Esophagus muscularis mucosa (tissue), 4 donors: ENCODE measurements around the gene B4GALT1. TPM values are rescaled to one million over a fixed set of nuclear protein-coding genes. Genes with fewer than 3 reads are reported as not detected.

Source experiments
- DNase-seq: peaks from one replicate; pipeline ENCODE4 v3.0.0-alpha.2; 2017; ENCODE audit errors: extremely low spot score
- H3K27ac ChIP-seq, 4 donors: fragments of 200-600 bp; sonication (generic); replicated peaks in 1 of 4; 1 replicate in 3 of 4; 2 replicates in 1 of 4; pipeline ENCODE4 v1.5.1; 2016 to 2019; ENCODE audit warnings: mild to moderate bottlenecking in 1 of 4
- H3K27me3 ChIP-seq, 4 donors: fragments of 200-600 bp; sonication (generic); one replicate each; pipeline versions ENCODE4 v1.5.1 to v1.6.0; 2016 to 2019
- H3K36me3 ChIP-seq, 4 donors: fragments of 200-600 bp; sonication (generic); one replicate each; pipeline ENCODE4 v1.5.1; 2016 to 2019
- H3K4me1 ChIP-seq, 4 donors: fragments of 200-600 bp; sonication (generic); one replicate each; pipeline ENCODE4 v1.5.1; 2016 to 2019
- H3K4me3 ChIP-seq, 4 donors: fragments of 200-600 bp; sonication (generic); 1 replicate in 2 of 4; 2 replicates in 2 of 4; pipeline ENCODE4 v1.5.1; 2016 to 2019; ENCODE audit warnings: mild to moderate bottlenecking in 4 of 4, moderate library complexity in 1 of 4
- H3K9me3 ChIP-seq, 4 donors: fragments of 200-600 bp; sonication (generic); 1 replicate in 3 of 4; 2 replicates in 1 of 4; pipeline ENCODE4 v1.5.1; 2016 to 2019
- EP300 ChIP-seq: sonication (generic); formaldehyde crosslinking; IDR thresholded peaks from one replicate; pipeline ENCODE4 v1.6.1; 2017; ENCODE audit warnings: antibody characterized with exemption
- POLR2A ChIP-seq: fragments of 450-650 bp; IDR thresholded peaks from one replicate; pipeline ENCODE4 v1.6.1; 2017; ENCODE audit warnings: antibody characterized with exemption, moderate library complexity, mild to moderate bottlenecking, low read depth
- POLR2AphosphoS5 ChIP-seq, 2 donors: sonication (generic); formaldehyde crosslinking; IDR thresholded peaks; one replicate each; pipeline ENCODE4 v1.6.1; 2017; ENCODE audit warnings: antibody characterized with exemption in 2 of 2
- WGBS: methylation state at CpG from one replicate; pipeline ENCODE4 v1.1.5; 2018; 5-methylcytosine and 5-hydroxymethylcytosine counted together
- intact Hi-C: fragments of 100-400 bp; cut with DNase I; formaldehyde crosslinking; loops from one replicate; pipeline ENCODE4 v1.15.1; 2023
- total RNA-seq, 4 donors: library from RNA; depleted of rRNA; stranded (reverse); fragments of >200 nt; gene quantifications; one replicate each; pipeline versions ENCODE4 v1.1.0 to v1.2.1, GENCODE V29; 2016
- TF ChIP-seq, protein P1 (sequence below), 3 experiments: fragments of 200-600 bp in 2 of 3; fragments of 450-650 bp in 1 of 3; sonication (generic) in 2 of 3; IDR thresholded peaks; one replicate each; pipeline ENCODE4 v1.5.1; 2017 to 2019; ENCODE audit warnings: antibody characterized with exemption in 3 of 3, mild to moderate bottlenecking in 2 of 3, moderate library complexity in 1 of 3

The B4GALT1 gene
- total RNA-seq, 4 donors from 2014 or later, result 24.5 to 39.6 (median 37.8) TPM

DNA sequence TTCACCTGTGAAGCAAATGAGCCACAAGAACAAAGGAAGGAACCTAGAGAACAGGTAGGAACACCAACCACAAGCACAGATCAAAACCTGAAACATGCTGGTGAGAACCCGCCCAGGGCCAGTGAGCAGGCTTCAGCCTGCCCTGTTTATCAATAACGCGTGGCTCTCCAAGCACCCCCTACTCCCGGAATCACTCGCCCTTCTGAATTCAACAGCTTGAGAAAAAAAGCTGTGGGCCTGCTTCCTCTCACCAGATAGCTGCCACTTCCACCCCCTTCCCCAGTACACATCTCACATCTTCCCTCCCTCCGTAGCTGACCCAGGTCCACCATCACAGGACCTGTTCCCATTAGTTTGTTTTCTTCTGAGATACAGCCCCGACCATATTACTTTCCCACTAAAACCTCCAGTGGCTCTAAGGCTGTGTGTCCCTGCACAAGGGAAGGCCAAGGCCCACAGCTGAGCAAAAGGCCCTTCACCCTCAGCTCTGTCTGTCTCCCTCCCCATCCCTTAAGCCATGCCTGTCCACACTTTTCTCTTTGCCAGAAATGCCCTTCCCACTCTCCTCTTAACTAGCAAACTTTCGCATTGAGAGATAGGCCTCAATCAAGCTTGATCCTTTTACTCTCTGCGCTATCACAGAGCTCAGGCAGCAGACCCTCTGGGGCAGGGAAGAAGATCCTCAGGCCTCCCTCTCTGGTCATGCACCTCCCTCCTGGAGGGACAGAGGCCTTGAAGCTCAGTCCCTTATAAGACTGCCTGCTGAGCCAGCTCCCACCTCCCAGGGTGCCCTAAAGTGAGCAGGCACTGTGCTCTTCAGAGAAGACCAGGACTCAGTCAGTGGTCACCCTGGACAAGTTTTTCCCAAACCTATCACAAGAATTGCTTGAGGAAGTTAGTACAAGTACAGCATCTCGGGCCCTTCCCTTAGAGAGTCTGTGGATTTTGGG lies 30.1 kb downstream of the B4GALT1 start:
- no peak for DNase-seq
- H3K36me3 ChIP-seq, result peaks cover 12 to 32% (median 28%) of the 10 kb centered on the region in 4 donors
- no peaks in the 10 kb centered on the region for H3K9me3 ChIP-seq
- peaks cover 83 to 91% (median 88%) of the 10 kb centered on the region in 4 donors for H3K4me1 ChIP-seq
- no peaks in the 10 kb centered on the region for H3K27me3 ChIP-seq
- H3K4me3 ChIP-seq, result no peak overlapping the region
- WGBS, result 92% methylated on average over 10 of the region's 10 CpGs
- no peak overlapping the region for H3K27ac ChIP-seq
- TF ChIP-seq, protein P1, sequence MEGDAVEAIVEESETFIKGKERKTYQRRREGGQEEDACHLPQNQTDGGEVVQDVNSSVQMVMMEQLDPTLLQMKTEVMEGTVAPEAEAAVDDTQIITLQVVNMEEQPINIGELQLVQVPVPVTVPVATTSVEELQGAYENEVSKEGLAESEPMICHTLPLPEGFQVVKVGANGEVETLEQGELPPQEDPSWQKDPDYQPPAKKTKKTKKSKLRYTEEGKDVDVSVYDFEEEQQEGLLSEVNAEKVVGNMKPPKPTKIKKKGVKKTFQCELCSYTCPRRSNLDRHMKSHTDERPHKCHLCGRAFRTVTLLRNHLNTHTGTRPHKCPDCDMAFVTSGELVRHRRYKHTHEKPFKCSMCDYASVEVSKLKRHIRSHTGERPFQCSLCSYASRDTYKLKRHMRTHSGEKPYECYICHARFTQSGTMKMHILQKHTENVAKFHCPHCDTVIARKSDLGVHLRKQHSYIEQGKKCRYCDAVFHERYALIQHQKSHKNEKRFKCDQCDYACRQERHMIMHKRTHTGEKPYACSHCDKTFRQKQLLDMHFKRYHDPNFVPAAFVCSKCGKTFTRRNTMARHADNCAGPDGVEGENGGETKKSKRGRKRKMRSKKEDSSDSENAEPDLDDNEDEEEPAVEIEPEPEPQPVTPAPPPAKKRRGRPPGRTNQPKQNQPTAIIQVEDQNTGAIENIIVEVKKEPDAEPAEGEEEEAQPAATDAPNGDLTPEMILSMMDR (IDR thresholded peaks at IDR 0.05), result no peak
- TF ChIP-seq EP300 (no peak), POLR2A (no peak), POLR2AphosphoS5 (IDR thresholded peaks at IDR 0.05) (no peak)
- intact Hi-C loops, result loop anchor here (5.0 kb wide), 1 partner anchor 40 kb away; no protein-coding TSS in a partner anchor

DNA sequence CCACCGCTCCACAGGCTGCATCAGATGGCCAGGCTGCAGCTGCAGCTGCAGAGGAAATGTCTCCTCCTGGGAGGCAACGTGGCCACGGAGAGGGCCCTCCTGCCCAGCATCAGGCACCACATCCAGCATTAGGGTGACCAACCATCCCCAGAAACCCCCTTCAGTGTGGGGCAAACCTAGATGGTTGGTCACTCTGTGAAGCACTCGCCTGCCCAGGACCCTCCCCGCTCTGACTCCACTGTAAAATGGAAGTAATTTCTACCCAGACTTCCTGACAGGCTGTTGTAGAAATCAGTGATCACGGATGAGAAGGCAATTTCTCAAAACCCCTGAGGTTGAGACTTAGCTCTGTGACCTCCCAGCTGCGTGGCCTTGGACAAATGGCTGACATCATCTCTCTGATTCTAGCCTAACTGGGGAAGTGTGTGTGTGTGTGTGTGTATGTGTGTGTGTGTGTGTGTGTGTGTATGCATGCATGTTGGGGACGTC lies 31.6 kb downstream of the B4GALT1 start:
- Histone ChIP-seq H3K4me3 (no peak overlapping the region), H3K9me3 (no peaks in the 10 kb centered on the region), H3K27me3 (no peaks in the 10 kb centered on the region), H3K27ac (peak overlapping the region in 1 of 4 donors; percentile 35), H3K4me1 (peaks cover 81 to 91% (median 87%) of the 10 kb centered on the region in 4 donors), H3K36me3 (peaks cover 12 to 45% (median 39%) of the 10 kb centered on the region in 4 donors)
- WGBS, result 61% methylated on average over 7 of the region's 8 CpGs
- DNase-seq, result no peak
- intact Hi-C loops, result loop anchor here (5.0 kb wide), 1 partner anchor 38 kb away; no protein-coding TSS in a partner anchor
- TF ChIP-seq POLR2AphosphoS5 (IDR thresholded peaks at IDR 0.05) (no peak), POLR2A (no peak), EP300 (no peak)
- TF ChIP-seq, protein P1 (IDR thresholded peaks at IDR 0.05), result no peak

DNA sequence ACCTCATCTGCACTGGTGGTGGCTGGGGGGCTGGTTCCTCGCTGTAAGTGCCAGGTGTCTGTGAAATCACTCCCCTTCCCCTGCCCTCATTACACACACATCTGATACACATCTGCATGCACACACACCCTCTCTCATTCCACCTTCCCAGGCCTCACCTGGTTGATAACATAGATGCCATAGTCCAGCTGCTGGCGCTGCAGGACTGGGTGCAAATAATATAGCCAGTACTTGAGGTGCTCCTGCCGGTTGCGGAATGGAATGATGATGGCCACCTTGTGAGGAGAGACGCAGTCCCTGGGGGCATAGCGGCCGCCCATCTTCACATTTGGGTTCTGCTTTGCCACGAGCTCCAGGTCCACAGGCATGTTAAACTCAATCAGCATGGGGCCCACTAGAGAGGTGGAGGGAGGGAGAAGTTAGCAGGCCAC lies 32.1 kb downstream of the B4GALT1 start:
- WGBS, result 94% methylated on average over 6 of the region's 8 CpGs
- TF ChIP-seq EP300 (no peak), POLR2A (no peak), POLR2AphosphoS5 (IDR thresholded peaks at IDR 0.05) (no peak)
- TF ChIP-seq, protein P1 (IDR thresholded peaks at IDR 0.05), result no peak
- no peak overlapping the region for H3K4me3 ChIP-seq
- intact Hi-C loops, result loop anchor here (5.0 kb wide), 1 partner anchor 38 kb away; no protein-coding TSS in a partner anchor
- peaks cover 81 to 91% (median 86%) of the 10 kb centered on the region in 4 donors for H3K4me1 ChIP-seq
- H3K27me3 ChIP-seq, result no peaks in the 10 kb centered on the region
- no peak for DNase-seq
- H3K9me3 ChIP-seq, result no peaks in the 10 kb centered on the region
- H3K27ac ChIP-seq, result peak overlapping the region in 1 of 4 donors; percentile 35
- peaks cover 12 to 49% (median 43%) of the 10 kb centered on the region in 4 donors for H3K36me3 ChIP-seq

DNA sequence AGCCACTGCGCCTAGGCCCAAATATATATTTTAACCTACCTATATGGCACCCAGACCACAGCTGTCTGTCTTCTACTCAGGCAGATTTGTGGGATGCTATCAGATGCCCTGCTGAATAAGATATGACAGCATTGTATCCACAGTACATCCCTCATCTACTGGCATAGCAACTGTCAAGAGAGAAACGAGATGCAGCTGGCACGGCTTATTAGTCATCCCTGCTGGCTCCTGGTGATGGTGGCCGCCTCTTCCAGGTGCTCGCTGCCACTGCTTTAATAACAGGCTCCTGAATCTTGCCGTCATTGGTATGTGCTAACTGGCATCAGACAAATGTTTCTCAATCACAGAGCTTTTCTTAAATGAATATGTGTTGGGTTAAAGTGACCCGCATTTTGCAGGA lies 34.0 kb downstream of the B4GALT1 start:
- H3K9me3 ChIP-seq, result no peaks in the 10 kb centered on the region
- peaks cover 71 to 91% (median 78%) of the 10 kb centered on the region in 4 donors for H3K4me1 ChIP-seq
- H3K36me3 ChIP-seq, result peaks cover 20 to 68% (median 61%) of the 10 kb centered on the region in 4 donors
- no peak overlapping the region for H3K4me3 ChIP-seq
- TF ChIP-seq, protein P1 (IDR thresholded peaks at IDR 0.05), result no peak
- TF ChIP-seq POLR2A, result no peak
- H3K27ac ChIP-seq, result peak overlapping the region in 1 of 4 donors; percentile 63
- WGBS, result 81% methylated on average over 7 of the region's 7 CpGs
- intact Hi-C loops, result no loop called here
- H3K27me3 ChIP-seq, result no peaks in the 10 kb centered on the region
- DNase-seq, result no peak
